CD4-positive, alpha-beta T cell (primary cell): ENCODE data around the gene TMEM198. TPM values are rescaled to one million over a fixed set of nuclear protein-coding genes. Genes with fewer than 3 reads are reported as not detected.
A peak's percentile ranks its signal among the peaks of the same experiment; 100 is the strongest.

Experiments
- ATAC-seq: fragments of 200-7000 bp; cut with Tn5 transposase; one replicate; pipeline ENCODE4 v1.10.0; 2022; ENCODE audit warnings: mild to moderate bottlenecking; ENCODE audit not compliant: poor library complexity
- CTCF ChIA-PET: fragments of 350-600 bp; sonication (Branson Sonifier 250); formaldehyde crosslinking; loops from one replicate; lab custom pipeline; 2021; ENCODE audit warnings: antibody characterized with exemption, inconsistent platforms; lab: Charles Lee
- POLR2A ChIA-PET: fragments of 350-600 bp; sonication (Branson Sonifier 250); formaldehyde crosslinking; loops from one replicate; lab custom pipeline; 2021; ENCODE audit warnings: antibody characterized with exemption, inconsistent platforms; lab: Charles Lee
- DNase-seq, 14 experiments: peaks; one replicate each; pipeline ENCODE4 v3.0.0-alpha.2; 2013 to 2020; ENCODE audit warnings: mixed read lengths in 2 of 14
- H3K27ac ChIP-seq, 2 donors: one replicate each; pipeline versions ENCODE4 v1.5.1 to v1.7.0; 2013; ENCODE audit warnings: low read length in 2 of 2, low read depth in 1 of 2, mild to moderate bottlenecking in 1 of 2
- H3K27me3 ChIP-seq, 2 experiments: 1 replicate in 1 of 2; 2 replicates in 1 of 2; pipeline versions ENCODE4 v1.6.1 to v1.7.0; 2013; ENCODE audit warnings: low read length in 2 of 2, control low read depth in 1 of 2, mild to moderate bottlenecking in 1 of 2, moderate library complexity in 1 of 2; ENCODE audit not compliant: insufficient read depth in 2 of 2, control insufficient read depth in 1 of 2
- H3K36me3 ChIP-seq: one replicate; pipeline ENCODE4 v1.6.1; 2013; ENCODE audit warnings: low read length, control low read depth; ENCODE audit not compliant: insufficient read depth
- H3K4me1 ChIP-seq: one replicate; pipeline ENCODE4 v1.6.1; 2013; ENCODE audit warnings: low read length, control low read depth; ENCODE audit not compliant: insufficient read depth
- H3K4me3 ChIP-seq: one replicate; pipeline ENCODE4 v1.5.1; 2013; ENCODE audit warnings: mild to moderate bottlenecking, low read length, moderate library complexity
- H3K9me3 ChIP-seq, 2 experiments: 1 replicate in 1 of 2; 2 replicates in 1 of 2; pipeline versions ENCODE4 v1.6.1 to v1.7.0; 2013; ENCODE audit warnings: low read length in 2 of 2, mild to moderate bottlenecking in 2 of 2, control low read depth in 1 of 2, moderate library complexity in 1 of 2; ENCODE audit not compliant: control insufficient read depth in 1 of 2, insufficient read depth in 1 of 2
- H3K27ac Mint-ChIP-seq: one replicate; pipeline ENCODE4 v1.8.0; 2020; ENCODE audit warnings: mixed read lengths
- H3K27me3 Mint-ChIP-seq: one replicate; pipeline ENCODE4 v1.8.0; 2021; ENCODE audit warnings: mixed read lengths
- H3K36me3 Mint-ChIP-seq: one replicate; pipeline ENCODE4 v1.8.0; 2021; ENCODE audit warnings: low read depth, mixed read lengths
- H3K4me1 Mint-ChIP-seq: one replicate; pipeline ENCODE4 v1.8.0; 2021; ENCODE audit warnings: low read depth, mixed read lengths
- H3K4me3 Mint-ChIP-seq: one replicate; pipeline ENCODE4 v1.8.0; 2020; ENCODE audit warnings: mild to moderate bottlenecking, mixed read lengths
- H3K9me3 Mint-ChIP-seq: one replicate; pipeline ENCODE4 v1.8.0; 2020; ENCODE audit warnings: mixed read lengths
- intact Hi-C, 2 experiments: fragments of 100-400 bp; cut with DNase I in 1 of 2; cut with micrococcal nuclease in 1 of 2; formaldehyde crosslinking; loops; one replicate each; pipeline versions ENCODE4 v1.15.1 to v1.9.0; 2023 to 2025; cut with DNase I, micrococcal nuclease
- total RNA-seq, 174 experiments: library from RNA in 2 of 174; stranded (reverse) in 2 of 174; gene quantifications; one replicate each; pipeline ENCODE4 v1.2.3 and lab custom pipeline; 2021 to 2026
- TF ChIP-seq, protein P1 (sequence below): fragments of 200-600 bp; IDR thresholded peaks from one replicate; pipeline ENCODE4 v1.8.0; 2022; ENCODE audit warnings: antibody characterized with exemption, mild to moderate bottlenecking

TMEM198 gene
- total RNA-seq, 2 experiments from 2014 or later: 0.47 to 0.91 TPM

DNA sequence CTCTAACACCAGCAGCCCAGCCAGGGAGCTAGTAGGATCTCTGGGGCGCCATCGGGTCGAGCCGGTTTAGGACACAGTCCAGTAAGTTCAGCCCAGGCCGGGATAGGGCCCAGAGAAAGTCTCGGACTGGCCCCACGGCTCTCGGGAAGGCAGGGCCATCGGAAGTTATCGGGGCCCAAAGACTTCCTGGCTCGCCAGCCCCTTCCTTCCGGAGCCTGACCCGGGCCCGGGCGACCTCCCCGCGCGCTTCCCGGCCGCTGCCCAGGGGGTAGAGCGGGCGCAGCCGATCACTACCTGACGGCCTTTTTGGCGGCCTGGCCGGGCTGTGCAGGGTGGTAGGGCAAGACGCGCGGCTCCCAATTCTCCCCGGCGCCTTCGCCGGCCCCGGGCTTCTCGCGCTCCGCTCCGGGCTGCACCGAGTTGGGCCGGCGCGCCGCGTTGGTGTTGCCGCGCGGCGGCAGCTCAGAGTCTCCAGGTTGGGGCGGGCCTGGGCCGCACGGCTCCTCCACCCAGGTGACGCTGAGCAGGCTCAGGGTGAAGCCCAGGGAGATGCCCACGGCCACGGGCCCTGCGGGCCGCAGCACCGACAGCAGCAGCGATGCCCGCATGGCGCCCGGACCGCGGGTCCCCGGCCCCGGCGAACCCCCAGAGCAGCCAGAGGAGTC is 765 bp upstream of the TMEM198 start:
- Mint-ChIP-seq H3K4me3 (peak overlapping the region; percentile 86), H3K27ac (peak overlapping the region; percentile 75), H3K27me3 (no peaks in the 10 kb centered on the region), H3K9me3 (no peaks in the 10 kb centered on the region), H3K4me1 (peaks cover 22% of the 10 kb centered on the region), H3K36me3 (peaks cover 6% of the 10 kb centered on the region)
- intact Hi-C loops: loop anchor here (2.0 to 10.0 kb wide), 6 partner anchors 54 to 978 kb away; partner anchors contain the start of genes CNOT9 (in 1 of the 2), DNPEP (in 1 of the 2), STK11IP (in 1 of the 2) and USP37 (in 1 of the 2)
- Histone ChIP-seq H3K36me3 (no peaks in the 10 kb centered on the region), H3K4me3 (peak overlapping the region; percentile 72), H3K9me3 (no peaks in the 10 kb centered on the region), H3K27ac (peak overlapping the region in 1 of 2 donors; percentile 54), H3K27me3 (no peaks in the 10 kb centered on the region), H3K4me1 (peaks cover 32% of the 10 kb centered on the region)
- ChIA-PET CTCF (interaction anchor here (1.2 to 4.5 kb wide), 5 partner anchors 9 to 155 kb away, joined by 4 to 27 read pairs (median 9); partner anchors contain the start of genes DNPEP and GMPPA), POLR2A (interaction anchor here (0.9 to 2.5 kb wide), 6 partner anchors 9 to 264 kb away, joined by 3 to 17 read pairs (median 10); partner anchors contain the start of genes DNAJB2, DNPEP, GMPPA and OBSL1)
- TF ChIP-seq, protein P1, sequence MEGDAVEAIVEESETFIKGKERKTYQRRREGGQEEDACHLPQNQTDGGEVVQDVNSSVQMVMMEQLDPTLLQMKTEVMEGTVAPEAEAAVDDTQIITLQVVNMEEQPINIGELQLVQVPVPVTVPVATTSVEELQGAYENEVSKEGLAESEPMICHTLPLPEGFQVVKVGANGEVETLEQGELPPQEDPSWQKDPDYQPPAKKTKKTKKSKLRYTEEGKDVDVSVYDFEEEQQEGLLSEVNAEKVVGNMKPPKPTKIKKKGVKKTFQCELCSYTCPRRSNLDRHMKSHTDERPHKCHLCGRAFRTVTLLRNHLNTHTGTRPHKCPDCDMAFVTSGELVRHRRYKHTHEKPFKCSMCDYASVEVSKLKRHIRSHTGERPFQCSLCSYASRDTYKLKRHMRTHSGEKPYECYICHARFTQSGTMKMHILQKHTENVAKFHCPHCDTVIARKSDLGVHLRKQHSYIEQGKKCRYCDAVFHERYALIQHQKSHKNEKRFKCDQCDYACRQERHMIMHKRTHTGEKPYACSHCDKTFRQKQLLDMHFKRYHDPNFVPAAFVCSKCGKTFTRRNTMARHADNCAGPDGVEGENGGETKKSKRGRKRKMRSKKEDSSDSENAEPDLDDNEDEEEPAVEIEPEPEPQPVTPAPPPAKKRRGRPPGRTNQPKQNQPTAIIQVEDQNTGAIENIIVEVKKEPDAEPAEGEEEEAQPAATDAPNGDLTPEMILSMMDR: no peak
- DNase-seq (no peak), ATAC-seq (peak; percentile 50)

DNA sequence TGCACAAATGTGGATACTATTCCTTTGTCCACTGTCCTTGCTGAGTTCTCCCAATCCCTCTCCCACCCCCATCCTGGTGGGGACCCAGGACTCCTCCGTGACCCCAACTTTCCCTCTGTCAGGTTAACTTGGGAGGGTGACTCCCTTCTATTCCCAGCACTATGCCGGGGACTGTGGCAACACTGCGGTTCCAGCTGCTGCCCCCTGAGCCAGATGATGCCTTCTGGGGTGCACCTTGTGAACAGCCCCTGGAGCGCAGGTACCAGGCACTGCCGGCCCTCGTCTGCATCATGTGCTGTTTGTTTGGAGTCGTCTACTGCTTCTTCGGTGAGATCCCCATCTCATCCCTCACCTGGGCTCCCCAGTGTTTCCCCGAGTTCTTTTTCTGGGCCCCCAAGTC is 739 bp downstream of the TMEM198 start:
- Histone ChIP-seq H3K27me3 (no peaks in the 10 kb centered on the region), H3K9me3 (no peaks in the 10 kb centered on the region), H3K4me1 (peaks cover 32% of the 10 kb centered on the region), H3K36me3 (no peaks in the 10 kb centered on the region), H3K27ac (no peak overlapping the region), H3K4me3 (peak overlapping the region; percentile 72)
- ChIA-PET POLR2A (interaction anchor here (1.0 to 2.5 kb wide), 3 partner anchors 8 to 157 kb away, joined by 3 to 17 read pairs (median 13); partner anchors contain the start of genes DNPEP and STK11IP), CTCF (interaction anchor here (1.0 to 1.8 kb wide), 2 partner anchors 15 to 157 kb away, joined by 3 to 10 read pairs; partner anchors contain the start of gene DNPEP)
- DNase-seq: peak in 1 of 14 experiments; percentile 8
- TF ChIP-seq, protein P1: no peak
- no peaks in the 10 kb centered on the region for H3K9me3 Mint-ChIP-seq
- no peak for ATAC-seq
- H3K36me3 Mint-ChIP-seq: peaks cover 6% of the 10 kb centered on the region
- peaks cover 22% of the 10 kb centered on the region for H3K4me1 Mint-ChIP-seq
- peak overlapping the region; percentile 12 for H3K27ac Mint-ChIP-seq
- peaks cover 9% of the 10 kb centered on the region for H3K27me3 Mint-ChIP-seq
- intact Hi-C loops: loop anchor here in 1 of 2 experiments (2.0 to 10.0 kb wide), 6 partner anchors 52 to 980 kb away; partner anchors contain the start of genes CNOT9, DNPEP, STK11IP and USP37
- H3K4me3 Mint-ChIP-seq: peak overlapping the region; percentile 78

DNA sequence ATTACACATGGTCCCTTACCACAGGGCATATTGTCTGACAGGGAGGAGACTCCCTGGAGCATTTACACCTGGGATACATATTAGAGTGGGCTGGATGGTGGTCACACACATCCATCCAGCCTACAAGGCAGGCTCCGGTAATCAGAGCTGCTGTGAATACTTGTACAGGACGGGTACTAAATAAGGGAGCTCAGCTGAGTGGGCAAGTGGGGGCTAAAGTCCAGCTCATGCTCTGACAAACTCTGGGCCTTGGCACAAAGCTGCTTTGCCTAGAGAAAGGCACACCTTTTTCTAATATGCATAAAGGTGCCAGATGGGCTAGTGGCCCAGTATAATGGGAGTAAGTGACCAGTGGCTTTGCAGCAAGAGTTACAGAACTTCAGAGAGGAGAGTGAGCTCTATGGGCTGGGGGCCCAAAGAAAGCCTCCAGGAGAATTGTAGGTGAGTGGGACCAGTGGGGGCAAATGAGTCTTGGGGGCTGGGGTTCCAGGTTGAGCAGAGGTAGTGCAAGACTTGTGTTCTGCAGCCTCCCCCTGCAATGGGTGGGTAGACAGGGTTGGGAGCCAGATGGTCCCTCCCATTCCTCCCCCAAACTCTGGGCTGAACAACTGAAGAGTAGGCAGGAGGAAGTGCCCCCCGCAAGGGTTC is 1.6 kb downstream of the TMEM198 start:
- Mint-ChIP-seq H3K27me3 (peaks cover 15% of the 10 kb centered on the region), H3K4me1 (peaks cover 22% of the 10 kb centered on the region), H3K4me3 (peak overlapping the region; percentile 78), H3K9me3 (no peaks in the 10 kb centered on the region), H3K27ac (peak overlapping the region; percentile 12), H3K36me3 (peaks cover 6% of the 10 kb centered on the region)
- Histone ChIP-seq H3K27ac (no peak overlapping the region), H3K4me3 (no peak overlapping the region), H3K9me3 (no peaks in the 10 kb centered on the region), H3K36me3 (no peaks in the 10 kb centered on the region), H3K27me3 (peaks cover 0 to 1% of the 10 kb centered on the region in 2 experiments), H3K4me1 (peaks cover 32% of the 10 kb centered on the region)
- peak in 1 of 14 experiments; percentile 4 for DNase-seq
- no peak for ATAC-seq
- TF ChIP-seq, protein P1: no peak
- intact Hi-C loops: loop anchor here in 1 of 2 experiments (2.0 to 10.0 kb wide), 5 partner anchors 51 to 981 kb away; partner anchors contain the start of genes CNOT9, STK11IP, USP37 and ZFAND2B
- POLR2A ChIA-PET: interaction anchor here (1.0 kb wide), 1 partner anchor 52 kb away, joined by 3 read pairs; the partner anchor contains the start of gene STK11IP
- CTCF ChIA-PET: interaction anchor here (0.7 to 1.0 kb wide), 3 partner anchors 15 to 97 kb away, joined by 3 read pairs; no protein-coding TSS in a partner anchor
